ENCODE data around the gene RPS15.

RPS15 gene

GRCh38 chr19:1411255-1412191 is 26.7 kb upstream of the RPS15 start:
- no peak for TF ChIP-seq CTCF (IDR thresholded peaks at IDR 0.05; ENCODE audit: low read depth, low read length)
- DNase-seq (ENCODE audit: extremely low read depth, low read depth) = no peak

GRCh38 chr19:1412323-1412923 is 25.8 kb upstream of the RPS15 start:
- no peak for DNase-seq (ENCODE audit: extremely low read depth, low read depth)
- TF ChIP-seq CTCF (IDR thresholded peaks at IDR 0.05; ENCODE audit: low read depth, low read length) = no peak

- DNase-seq (ENCODE audit: extremely low read depth, low read depth) = no peak
- no peak for TF ChIP-seq CTCF (IDR thresholded peaks at IDR 0.05; ENCODE audit: low read depth, low read length)
Observed at GRCh38 chr19:1412995-1413800, 25.0 kb upstream of the RPS15 start.

- no peak for DNase-seq (ENCODE audit: extremely low read depth, low read depth)
- TF ChIP-seq CTCF (IDR thresholded peaks at IDR 0.05; ENCODE audit: low read depth, low read length) = no peak
Observed at GRCh38 chr19:1416014-1416841, 22.0 kb upstream of the RPS15 start.

- no peak for TF ChIP-seq CTCF (IDR thresholded peaks at IDR 0.05; ENCODE audit: low read depth, low read length)
- DNase-seq (ENCODE audit: extremely low read depth, low read depth) = no peak
Observed at GRCh38 chr19:1417145-1417544, 21.1 kb upstream of the RPS15 start.

GRCh38 chr19:1417681-1418495 is 20.3 kb upstream of the RPS15 start:
- DNase-seq (ENCODE audit: extremely low read depth, low read depth) = no peak
- no peak for TF ChIP-seq CTCF (IDR thresholded peaks at IDR 0.05; ENCODE audit: low read depth, low read length)
